Rectal smooth muscle tissue (tissue), 1 donor: ENCODE data around the gene ADD3.

ENCODE experiments used
- H3K27ac ChIP-seq: one replicate; pipeline ENCODE4 v1.7.0; 2013; ENCODE audit warnings: low read depth, low read length, inconsistent platforms
- H3K27me3 ChIP-seq: one replicate; pipeline ENCODE4 v1.7.0; 2013; ENCODE audit warnings: low read length; ENCODE audit not compliant: control insufficient read depth, insufficient read depth
- H3K36me3 ChIP-seq: one replicate; pipeline ENCODE4 v1.7.0; 2013; ENCODE audit warnings: low read length; ENCODE audit not compliant: control insufficient read depth, insufficient read depth
- H3K4me1 ChIP-seq: one replicate; pipeline ENCODE4 v1.7.0; 2013; ENCODE audit warnings: low read length; ENCODE audit not compliant: control insufficient read depth, insufficient read depth
- H3K4me3 ChIP-seq: one replicate; pipeline ENCODE4 v1.7.0; 2013; ENCODE audit warnings: low read length
- H3K9ac ChIP-seq: one replicate; pipeline ENCODE4 v1.7.0; 2013; ENCODE audit warnings: low read length

The ADD3 gene

DNA sequence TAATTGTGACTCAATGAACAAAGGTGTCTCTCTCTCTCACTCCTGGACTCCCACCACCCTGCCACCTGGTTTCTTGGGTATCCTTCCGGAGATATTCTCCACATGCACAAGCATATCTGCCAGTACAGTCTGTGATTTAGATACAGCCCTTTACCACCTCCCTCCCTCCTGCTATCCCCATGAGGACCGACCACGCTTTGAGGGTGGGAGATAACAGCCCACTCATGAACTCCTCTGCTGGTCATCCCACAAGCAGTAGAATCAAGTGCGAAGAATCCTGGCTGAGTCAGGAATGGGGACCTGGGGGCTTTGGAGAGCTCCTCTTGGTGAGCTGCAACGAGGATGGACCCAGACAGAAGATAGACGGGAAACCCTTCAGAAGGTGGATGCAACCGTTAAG, 171.4 kb downstream of the ADD3 start:
- Histone ChIP-seq H3K27me3 (no peaks in the 10 kb centered on the region), H3K27ac (no peak overlapping the region), H3K4me3 (no peak overlapping the region), H3K4me1 (no peaks in the 10 kb centered on the region), H3K36me3 (no peaks in the 10 kb centered on the region), H3K9ac (no peak overlapping the region)

DNA sequence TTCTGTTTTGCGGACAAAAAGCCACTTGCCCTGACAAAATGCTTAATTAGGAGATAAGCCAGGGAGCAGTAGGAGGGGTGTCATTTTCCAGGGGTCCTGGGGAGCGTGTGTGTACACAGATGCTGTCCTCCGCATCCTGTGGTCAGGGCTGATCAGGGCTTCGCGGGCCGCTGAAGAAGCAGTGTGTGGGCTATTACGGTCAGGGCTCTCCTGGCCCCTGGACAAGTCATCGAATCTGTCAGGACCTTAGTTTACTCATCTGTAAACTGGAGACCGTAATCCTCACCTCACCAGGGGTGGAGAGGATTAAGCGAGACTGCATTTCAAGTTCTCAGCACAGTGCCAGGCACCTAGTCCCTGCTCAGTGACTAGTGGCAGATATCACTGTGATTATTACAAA, 173.7 kb downstream of the ADD3 start:
- Histone ChIP-seq H3K4me3 (no peak overlapping the region), H3K4me1 (no peaks in the 10 kb centered on the region), H3K27me3 (no peaks in the 10 kb centered on the region), H3K36me3 (no peaks in the 10 kb centered on the region), H3K9ac (no peak overlapping the region), H3K27ac (no peak overlapping the region)

DNA sequence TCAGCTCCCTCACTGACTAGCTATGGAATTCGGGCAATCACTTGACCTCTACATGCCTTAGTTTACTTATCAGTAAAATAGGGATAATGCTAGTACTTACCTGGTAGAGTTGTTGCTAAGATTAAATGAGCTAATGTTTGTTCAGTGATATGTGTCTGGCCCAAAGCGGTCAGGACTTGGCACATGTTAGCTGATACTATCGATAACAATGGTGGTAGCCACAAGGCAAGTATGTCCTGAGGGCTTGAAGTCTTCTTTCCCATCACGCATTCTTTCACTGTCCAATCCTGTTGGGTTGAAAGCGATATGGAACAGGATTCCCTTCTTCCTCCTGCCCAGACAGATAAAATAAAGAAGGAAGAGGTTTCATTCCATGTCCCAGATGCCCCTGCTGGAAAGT, 174.1 kb downstream of the ADD3 start:
- Histone ChIP-seq H3K4me1 (no peaks in the 10 kb centered on the region), H3K36me3 (no peaks in the 10 kb centered on the region), H3K4me3 (no peak overlapping the region), H3K27me3 (no peaks in the 10 kb centered on the region), H3K27ac (no peak overlapping the region), H3K9ac (no peak overlapping the region)

DNA sequence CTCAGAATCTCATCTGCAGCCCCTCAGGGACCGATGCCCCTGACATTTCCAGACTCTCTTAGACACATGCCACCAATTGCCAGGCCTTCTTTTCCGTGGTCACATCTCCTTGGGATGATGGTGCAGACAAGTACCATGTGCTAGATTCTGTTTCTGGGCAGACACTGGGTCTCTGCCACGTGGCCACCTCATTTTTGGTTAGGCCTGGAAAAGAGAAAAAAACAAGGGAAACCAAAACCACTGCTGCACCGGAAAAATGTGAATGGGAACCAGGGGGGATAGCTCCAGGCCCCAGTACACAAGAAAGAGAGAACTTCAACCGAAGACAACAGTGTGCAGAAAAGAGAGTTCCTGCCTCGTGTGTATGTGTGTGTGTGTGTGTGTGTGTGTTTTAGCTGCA, 176.6 kb downstream of the ADD3 start:
- Histone ChIP-seq H3K27me3 (no peaks in the 10 kb centered on the region), H3K27ac (no peak overlapping the region), H3K9ac (no peak overlapping the region), H3K4me1 (no peaks in the 10 kb centered on the region), H3K4me3 (no peak overlapping the region), H3K36me3 (no peaks in the 10 kb centered on the region)
